Measurements from ENCODE around the gene PRIMA1.

Gene PRIMA1

GRCh38 chr14:93788293-93788542 lies at the start of gene PRIMA1:
TSS of gene PRIMA1 (minus strand) at chr14:93788485. CDS start at chr14:93787718, 767 bp downstream.
- peak within 1 kb of the TSS; percentile 44 for H3K27ac Mint-ChIP-seq
- no peaks in the 10 kb centered on the region for H3K9me3 Mint-ChIP-seq
- no peaks in the 10 kb centered on the region for H3K36me3 Mint-ChIP-seq
- peak within 1 kb of the TSS; percentile 20 to 33 for H3K4me3 Mint-ChIP-seq
- ATAC-seq (replicated peaks) (no peak), DNase-seq (no peak)
- H3K4me1 Mint-ChIP-seq, result peaks cover 7% of the 10 kb centered on the region in 2 donors
- peaks cover 67 to 71% of the 10 kb centered on the region in 2 donors for H3K27me3 Mint-ChIP-seq

GRCh38 chr14:93834699-93835371 lies 46.5 kb upstream of the PRIMA1 start:
- Mint-ChIP-seq H3K9me3 (peaks cover 5 to 8% of the 10 kb centered on the region in 2 donors), H3K36me3 (no peaks in the 10 kb centered on the region), H3K27me3 (peaks cover 30 to 36% of the 10 kb centered on the region in 2 donors), H3K4me3 (no peak overlapping the region), H3K27ac (no peak overlapping the region), H3K4me1 (no peaks in the 10 kb centered on the region)
- no peak for DNase-seq
- ATAC-seq (replicated peaks), result no peak

GRCh38 chr14:93832665-93833064 lies 44.4 kb upstream of the PRIMA1 start:
- no peaks in the 10 kb centered on the region for H3K4me1 Mint-ChIP-seq
- no peaks in the 10 kb centered on the region for H3K36me3 Mint-ChIP-seq
- H3K9me3 Mint-ChIP-seq, result peaks cover 7 to 8% of the 10 kb centered on the region in 2 donors
- peaks cover 35 to 36% of the 10 kb centered on the region in 2 donors for H3K27me3 Mint-ChIP-seq
- H3K27ac Mint-ChIP-seq, result no peak overlapping the region
- DNase-seq (no peak), ATAC-seq (replicated peaks) (no peak)
- H3K4me3 Mint-ChIP-seq, result no peak overlapping the region

- Mint-ChIP-seq H3K27ac (no peak overlapping the region), H3K4me3 (no peak overlapping the region), H3K9me3 (peaks cover 7 to 8% of the 10 kb centered on the region in 2 donors), H3K27me3 (peaks cover 36% of the 10 kb centered on the region in 2 donors), H3K4me1 (no peaks in the 10 kb centered on the region), H3K36me3 (no peaks in the 10 kb centered on the region)
- no peak for ATAC-seq (replicated peaks)
- no peak for DNase-seq
These were observed 43.8 kb upstream of the PRIMA1 start for GRCh38 chr14:93832081-93832480.

GRCh38 chr14:93830753-93831461 lies 42.6 kb upstream of the PRIMA1 start:
- H3K4me1 Mint-ChIP-seq, result no peaks in the 10 kb centered on the region
- H3K9me3 Mint-ChIP-seq, result peaks cover 3% of the 10 kb centered on the region in 2 donors
- no peak for DNase-seq
- H3K36me3 Mint-ChIP-seq, result no peaks in the 10 kb centered on the region
- peaks cover 36 to 39% of the 10 kb centered on the region in 2 donors for H3K27me3 Mint-ChIP-seq
- H3K27ac Mint-ChIP-seq, result no peak overlapping the region
- no peak for ATAC-seq (replicated peaks)
- no peak overlapping the region for H3K4me3 Mint-ChIP-seq

GRCh38 chr14:93829839-93830481 lies 41.7 kb upstream of the PRIMA1 start:
- ATAC-seq (replicated peaks) (no peak), DNase-seq (no peak)
- Mint-ChIP-seq H3K36me3 (no peaks in the 10 kb centered on the region), H3K27me3 (peaks cover 36 to 39% of the 10 kb centered on the region in 2 donors), H3K4me1 (no peaks in the 10 kb centered on the region), H3K27ac (no peak overlapping the region), H3K4me3 (no peak overlapping the region), H3K9me3 (peaks cover 0 to 2% of the 10 kb centered on the region in 2 donors)

GRCh38 chr14:93825235-93825553 lies 36.9 kb upstream of the PRIMA1 start:
- H3K9me3 Mint-ChIP-seq, result peaks cover 0 to 5% of the 10 kb centered on the region in 2 donors
- no peak overlapping the region for H3K4me3 Mint-ChIP-seq
- no peak overlapping the region for H3K27ac Mint-ChIP-seq
- H3K4me1 Mint-ChIP-seq, result no peaks in the 10 kb centered on the region
- H3K27me3 Mint-ChIP-seq, result peaks cover 15 to 30% of the 10 kb centered on the region in 2 donors
- no peaks in the 10 kb centered on the region for H3K36me3 Mint-ChIP-seq
- DNase-seq (no peak), ATAC-seq (replicated peaks) (no peak)

- Mint-ChIP-seq H3K4me1 (no peaks in the 10 kb centered on the region), H3K36me3 (no peaks in the 10 kb centered on the region)
These were observed 36.4 kb upstream of the PRIMA1 start for GRCh38 chr14:93824518-93825234.

GRCh38 chr14:93824076-93824475 lies 35.8 kb upstream of the PRIMA1 start:
- H3K27me3 Mint-ChIP-seq, result peaks cover 7 to 26% of the 10 kb centered on the region in 2 donors
- no peak for DNase-seq
- peaks cover 0 to 2% of the 10 kb centered on the region in 2 donors for H3K9me3 Mint-ChIP-seq
- no peaks in the 10 kb centered on the region for H3K36me3 Mint-ChIP-seq
- H3K4me3 Mint-ChIP-seq, result no peak overlapping the region
- no peak for ATAC-seq (replicated peaks)
- no peaks in the 10 kb centered on the region for H3K4me1 Mint-ChIP-seq
- no peak overlapping the region for H3K27ac Mint-ChIP-seq

More at GRCh38 chr14:93824518-93825234, 36.4 kb upstream of the PRIMA1 start:
- DNase-seq (no peak), ATAC-seq (replicated peaks) (no peak)
- H3K9me3 Mint-ChIP-seq, result peaks cover 0 to 2% of the 10 kb centered on the region in 2 donors
- no peak overlapping the region for H3K27ac Mint-ChIP-seq
- peaks cover 11 to 25% of the 10 kb centered on the region in 2 donors for H3K27me3 Mint-ChIP-seq
- no peak overlapping the region for H3K4me3 Mint-ChIP-seq

- Mint-ChIP-seq H3K9me3 (peaks cover 6 to 7% of the 10 kb centered on the region in 2 donors), H3K27ac (no peak overlapping the region), H3K27me3 (peaks cover 7 to 24% of the 10 kb centered on the region in 2 donors), H3K4me1 (no peaks in the 10 kb centered on the region), H3K4me3 (no peak overlapping the region), H3K36me3 (no peaks in the 10 kb centered on the region)
- no peak for ATAC-seq (replicated peaks)
- no peak for DNase-seq
These were observed 32.8 kb upstream of the PRIMA1 start for GRCh38 chr14:93821051-93821450.

- peaks cover 7 to 13% of the 10 kb centered on the region in 2 donors for H3K27me3 Mint-ChIP-seq
- no peak for ATAC-seq (replicated peaks)
- no peak overlapping the region for H3K27ac Mint-ChIP-seq
- no peak overlapping the region for H3K4me3 Mint-ChIP-seq
- DNase-seq, result no peak
- no peaks in the 10 kb centered on the region for H3K36me3 Mint-ChIP-seq
- no peaks in the 10 kb centered on the region for H3K4me1 Mint-ChIP-seq
- peaks cover 19% of the 10 kb centered on the region in 2 donors for H3K9me3 Mint-ChIP-seq
These were observed 30.6 kb upstream of the PRIMA1 start for GRCh38 chr14:93818857-93819256.

- H3K36me3 Mint-ChIP-seq, result no peaks in the 10 kb centered on the region
- DNase-seq (no peak), ATAC-seq (replicated peaks) (peak in 1 of 2 donors; percentile 56)
- no peak overlapping the region for H3K4me3 Mint-ChIP-seq
- peaks cover 9 to 16% of the 10 kb centered on the region in 2 donors for H3K27me3 Mint-ChIP-seq
- H3K4me1 Mint-ChIP-seq, result peaks cover 6 to 7% of the 10 kb centered on the region in 2 donors
- no peak overlapping the region for H3K27ac Mint-ChIP-seq
- H3K9me3 Mint-ChIP-seq, result peaks cover 24 to 25% of the 10 kb centered on the region in 2 donors
These were observed 23.4 kb upstream of the PRIMA1 start for GRCh38 chr14:93811676-93812075.

- peaks cover 6 to 7% of the 10 kb centered on the region in 2 donors for H3K4me1 Mint-ChIP-seq
- peaks cover 9 to 16% of the 10 kb centered on the region in 2 donors for H3K27me3 Mint-ChIP-seq
- ATAC-seq (replicated peaks) (no peak), DNase-seq (no peak)
- no peaks in the 10 kb centered on the region for H3K36me3 Mint-ChIP-seq
- peaks cover 21 to 22% of the 10 kb centered on the region in 2 donors for H3K9me3 Mint-ChIP-seq
- H3K27ac Mint-ChIP-seq, result no peak overlapping the region
- no peak overlapping the region for H3K4me3 Mint-ChIP-seq
These were observed 22.7 kb upstream of the PRIMA1 start for GRCh38 chr14:93811020-93811419.
